ENCODE data around the gene ARMS2. TPM values are rescaled to one million over a fixed set of nuclear protein-coding genes. Genes with fewer than 3 reads are reported as not detected.

Gene ARMS2
- total RNA-seq, 1 experiment from 2014 or later = not detected

- intact Hi-C loops (cut with micrococcal nuclease; ENCODE audit: unreplicated experiment) = no loop called here
- H3K9me2 ChIP-seq (ENCODE audit: insufficient read depth) = no peaks in the 10 kb centered on the region
- no peak overlapping the region for H3K4me2 ChIP-seq
- no peaks in the 10 kb centered on the region for H3K27me3 ChIP-seq (ENCODE audit: insufficient read depth, low read depth)
- TF ChIP-seq CTCF (conservative IDR thresholded peaks at IDR 0.05) (no peak), EZH2 (IDR thresholded peaks at IDR 0.05; ENCODE audit: low read depth) (no peak)
- no peaks in the 10 kb centered on the region for H3K36me3 ChIP-seq (ENCODE audit: low read depth)
- no TSS peak for BruUV-seq (replicated peaks)
- H3K9me3 ChIP-seq (ENCODE audit: insufficient read depth, low read depth) = no peaks in the 10 kb centered on the region
- DNase-seq = no peak
- no peaks in the 10 kb centered on the region for H3F3A ChIP-seq (ENCODE audit: insufficient read depth, low read depth)
- ChIA-PET POLR2A (ENCODE audit: unreplicated experiment) (no interaction called here), CTCF (no interaction called here)
- no peak overlapping the region for H3K27ac ChIP-seq
- no peak overlapping the region for H3K4me3 ChIP-seq
- H4K20me1 ChIP-seq (ENCODE audit: insufficient read depth) = no peaks in the 10 kb centered on the region
- H3K79me2 ChIP-seq (ENCODE audit: low read depth) = no peaks in the 10 kb centered on the region
- H3K4me1 ChIP-seq (replicated peaks; ENCODE audit: insufficient read depth) = no peaks in the 10 kb centered on the region
- H2AFZ ChIP-seq = no peak overlapping the region
These were observed 20.6 kb downstream of the ARMS2 start for GRCh38 chr10:122475100-122475499.

GRCh38 chr10:122475591-122476332 is 21.3 kb downstream of the ARMS2 start:
- H3K36me3 ChIP-seq (ENCODE audit: low read depth) = no peaks in the 10 kb centered on the region
- intact Hi-C loops (cut with micrococcal nuclease; ENCODE audit: unreplicated experiment) = no loop called here
- no peak overlapping the region for H3K4me3 ChIP-seq
- no peak for DNase-seq
- no peaks in the 10 kb centered on the region for H3K27me3 ChIP-seq (ENCODE audit: insufficient read depth, low read depth)
- H2AFZ ChIP-seq = no peak overlapping the region
- H4K20me1 ChIP-seq (ENCODE audit: insufficient read depth) = no peaks in the 10 kb centered on the region
- TF ChIP-seq EZH2 (IDR thresholded peaks at IDR 0.05; ENCODE audit: low read depth) = no peak
- TF ChIP-seq CTCF (conservative IDR thresholded peaks at IDR 0.05) = no peak
- no TSS peak for BruUV-seq (replicated peaks)
- H3K4me2 ChIP-seq = no peak overlapping the region
- no peaks in the 10 kb centered on the region for H3F3A ChIP-seq (ENCODE audit: insufficient read depth, low read depth)
- ChIA-PET CTCF (no interaction called here), POLR2A (ENCODE audit: unreplicated experiment) (no interaction called here)
- no peaks in the 10 kb centered on the region for H3K9me3 ChIP-seq (ENCODE audit: insufficient read depth, low read depth)
- no peaks in the 10 kb centered on the region for H3K4me1 ChIP-seq (replicated peaks; ENCODE audit: insufficient read depth)
- H3K79me2 ChIP-seq (ENCODE audit: low read depth) = no peaks in the 10 kb centered on the region
- H3K27ac ChIP-seq = no peak overlapping the region
- no peaks in the 10 kb centered on the region for H3K9me2 ChIP-seq (ENCODE audit: insufficient read depth)

- Histone ChIP-seq H3K9me2 (ENCODE audit: insufficient read depth) (no peaks in the 10 kb centered on the region), H3K36me3 (ENCODE audit: low read depth) (no peaks in the 10 kb centered on the region), H3K4me2 (no peak overlapping the region), H3F3A (ENCODE audit: insufficient read depth, low read depth) (no peaks in the 10 kb centered on the region), H4K20me1 (ENCODE audit: insufficient read depth) (no peaks in the 10 kb centered on the region), H3K4me1 (replicated peaks; ENCODE audit: insufficient read depth) (no peaks in the 10 kb centered on the region), H3K9me3 (ENCODE audit: insufficient read depth, low read depth) (no peaks in the 10 kb centered on the region), H3K27me3 (ENCODE audit: insufficient read depth, low read depth) (no peaks in the 10 kb centered on the region), H3K27ac (no peak overlapping the region), H3K79me2 (ENCODE audit: low read depth) (no peaks in the 10 kb centered on the region), H2AFZ (no peak overlapping the region), H3K4me3 (no peak overlapping the region)
- ChIA-PET POLR2A (ENCODE audit: unreplicated experiment) (no interaction called here), CTCF (no interaction called here)
- BruUV-seq (replicated peaks) = no TSS peak
- DNase-seq = no peak
- intact Hi-C loops (cut with micrococcal nuclease; ENCODE audit: unreplicated experiment) = no loop called here
- TF ChIP-seq CTCF (conservative IDR thresholded peaks at IDR 0.05) (no peak), EZH2 (IDR thresholded peaks at IDR 0.05; ENCODE audit: low read depth) (no peak)
These were observed 21.9 kb downstream of the ARMS2 start for GRCh38 chr10:122476333-122476695.
